MCF 10A (cell line): ENCODE data around the gene GMPR. TPM values are rescaled to one million over a fixed set of nuclear protein-coding genes. Genes with fewer than 3 reads are reported as not detected.
"Not testable (repeated sequence)": the region's sequence is repeated elsewhere in the genome, so short reads cannot be mapped to it uniquely, and the experiment has no call there.

Experiments used
- BruUV-seq: library from RNA; stranded (reverse); fragments of 400-500 nt; replicated peaks from 2 replicates; lab custom pipeline; 2021; lab: Mats Ljungman, UMichigan
- CTCF ChIA-PET: fragments of 300-600 bp; sonication (Branson Sonifier 250); formaldehyde crosslinking; extraction: SDS; loops from one replicate; lab custom pipeline; 2021; ENCODE audit warnings: antibody characterized with exemption, inconsistent platforms; lab: Yijun Ruan, JAX
- POLR2A ChIA-PET: fragments of 300-600, 350-650 bp; sonication (Branson Sonifier 250); formaldehyde crosslinking; extraction: SDS; loops from one replicate; lab custom pipeline; 2020; ENCODE audit warnings: antibody characterized with exemption, inconsistent platforms; lab: Yijun Ruan, JAX
- DNase-seq: peaks from one replicate; pipeline ENCODE4 v3.0.0-alpha.2; 2018; ENCODE audit not compliant: unreplicated experiment
- H3K27ac Mint-ChIP-seq: one replicate; pipeline ENCODE4 v1.8.0; 2022; ENCODE audit warnings: mild to moderate bottlenecking, low read depth, mixed read lengths; ENCODE audit not compliant: unreplicated experiment
- H3K27me3 Mint-ChIP-seq: one replicate; pipeline ENCODE4 v1.8.0; 2022; ENCODE audit warnings: mixed read lengths; ENCODE audit not compliant: insufficient read depth, unreplicated experiment
- H3K36me3 Mint-ChIP-seq: one replicate; pipeline ENCODE4 v1.8.0; 2022; ENCODE audit warnings: mild to moderate bottlenecking, moderate library complexity, mixed read lengths; ENCODE audit not compliant: insufficient read depth, unreplicated experiment
- H3K4me1 Mint-ChIP-seq: one replicate; pipeline ENCODE4 v1.8.0; 2022; ENCODE audit warnings: mixed read lengths; ENCODE audit not compliant: insufficient read depth, unreplicated experiment
- H3K4me3 Mint-ChIP-seq: one replicate; pipeline ENCODE4 v1.8.0; 2022; ENCODE audit warnings: mild to moderate bottlenecking, moderate library complexity, mixed read lengths; ENCODE audit not compliant: unreplicated experiment
- H3K9me3 Mint-ChIP-seq: one replicate; pipeline ENCODE4 v1.8.0; 2022; ENCODE audit warnings: mixed read lengths; ENCODE audit not compliant: unreplicated experiment
- CTCF ChIP-seq: fragments of 200-600 bp; IDR thresholded peaks from one replicate; pipeline ENCODE4 v1.8.0; 2022; ENCODE audit warnings: antibody characterized with exemption, mild to moderate bottlenecking; ENCODE audit not compliant: unreplicated experiment
- intact Hi-C: fragments of 100-400 bp; cut with micrococcal nuclease; formaldehyde crosslinking; loops from 2 replicates; pipeline ENCODE4 v1.14.1; 2022
- total RNA-seq: library from RNA; stranded (reverse); gene quantifications from 2 replicates; pipeline ENCODE4 v1.2.3, GENCODE V29; 2022

The GMPR gene
- total RNA-seq, 1 experiment from 2014 or later: 3.0 TPM

- Mint-ChIP-seq H3K36me3 (no peaks in the 10 kb centered on the region), H3K4me3 (no peak overlapping the region), H3K27me3 (no peaks in the 10 kb centered on the region), H3K27ac (no peak overlapping the region), H3K9me3 (no peaks in the 10 kb centered on the region), H3K4me1 (no peaks in the 10 kb centered on the region)
- no peak for DNase-seq
- CTCF ChIA-PET: no interaction called here
- no TSS peak for BruUV-seq
- no peak for TF ChIP-seq CTCF
- intact Hi-C loops: no loop called here
- POLR2A ChIA-PET: interaction anchor here (0.7 kb wide), 1 partner anchor 61 kb away, joined by 3 read pairs; no protein-coding TSS in a partner anchor
Measured at GRCh38 chr6:16224409-16224808, 14.0 kb upstream of the GMPR start.

DNA sequence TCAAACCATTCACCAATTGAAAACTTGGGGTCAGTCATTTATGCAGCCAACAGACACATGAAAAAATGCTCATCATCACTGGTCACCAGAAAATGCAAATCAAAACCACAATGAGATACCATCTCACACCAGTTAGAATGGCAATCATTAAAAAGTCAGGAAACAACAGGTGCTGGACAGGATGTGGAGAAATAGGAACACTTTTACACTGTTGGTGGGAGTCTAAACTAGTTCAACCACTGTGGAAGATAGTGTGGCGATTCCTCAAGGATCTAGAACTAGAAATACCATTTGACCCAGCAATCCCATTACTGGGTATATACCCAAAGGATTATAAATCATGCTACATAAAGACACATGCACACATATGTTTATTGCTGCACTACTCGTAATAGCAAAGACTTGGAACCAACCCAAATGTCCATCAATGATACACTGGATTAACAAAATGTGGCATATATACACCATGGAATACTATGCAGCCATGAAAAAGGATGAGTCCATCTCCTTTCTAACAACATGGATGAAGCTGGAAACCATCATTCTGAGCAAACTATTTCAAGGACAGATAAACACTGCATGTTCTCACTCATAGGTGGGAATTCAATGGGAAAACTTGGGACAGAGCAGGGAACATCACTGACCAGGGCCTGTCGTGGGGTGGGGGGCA, 13.2 kb upstream of the GMPR start:
- DNase-seq, intact Hi-C loops, CTCF ChIA-PET, H3K36me3 Mint-ChIP-seq, POLR2A ChIA-PET, BruUV-seq, H3K4me1 Mint-ChIP-seq, H3K27ac Mint-ChIP-seq, H3K27me3 Mint-ChIP-seq, H3K4me3 Mint-ChIP-seq, H3K9me3 Mint-ChIP-seq: not testable (repeated sequence)

GRCh38 chr6:16226117-16227047, 12.0 kb upstream of the GMPR start:
- H3K27ac Mint-ChIP-seq, H3K36me3 Mint-ChIP-seq, intact Hi-C loops, H3K9me3 Mint-ChIP-seq, BruUV-seq, H3K27me3 Mint-ChIP-seq, H3K4me1 Mint-ChIP-seq, DNase-seq, H3K4me3 Mint-ChIP-seq: not testable (repeated sequence)
- POLR2A ChIA-PET: interaction anchor here (0.7 kb wide), 1 partner anchor 1816 kb away, joined by 3 read pairs; no protein-coding TSS in a partner anchor
- CTCF ChIA-PET: interaction anchor here (0.6 to 1.4 kb wide), 3 partner anchors 97 to 109 kb away, joined by 4 to 5 read pairs (median 4); no protein-coding TSS in a partner anchor

GRCh38 chr6:16227048-16227562, 11.3 kb upstream of the GMPR start:
- ChIA-PET POLR2A (no interaction called here), CTCF (interaction anchor here (0.6 to 4.2 kb wide), 3 partner anchors 50 to 106 kb away, joined by 4 to 21 read pairs (median 5); no protein-coding TSS in a partner anchor)
- Mint-ChIP-seq H3K4me3 (no peak overlapping the region), H3K9me3 (no peaks in the 10 kb centered on the region), H3K4me1 (no peaks in the 10 kb centered on the region), H3K36me3 (no peaks in the 10 kb centered on the region), H3K27me3 (no peaks in the 10 kb centered on the region), H3K27ac (no peak overlapping the region)
- TF ChIP-seq CTCF: no peak
- no TSS peak for BruUV-seq
- DNase-seq: no peak
- intact Hi-C loops: no loop called here
